GM19395 (cell line): ENCODE data around the gene CCDC85A.
"Not testable (repeated sequence)": the region's sequence is repeated elsewhere in the genome, so short reads cannot be mapped to it uniquely, and the experiment has no call there.

Experiments used
- ATAC-seq: cut with Tn5 transposase; IDR thresholded peaks from one replicate; pipeline ENCODE4 v1.9.1; 2021; ENCODE audit warnings: mild to moderate bottlenecking, moderate library complexity; ENCODE audit not compliant: unreplicated experiment

Gene CCDC85A

GRCh38 chr2:56183643-56184499 is at the start of gene CCDC85A:
Gene CCDC85A, plus strand, starts transcription at chr2:56183990. Its CDS starts 635 bp downstream, at chr2:56184625.
- peak; percentile 92 for ATAC-seq

- ATAC-seq, result no peak
Observed at GRCh38 chr2:56134861-56135260, 48.9 kb upstream of the CCDC85A start.

- not testable (repeated sequence) for ATAC-seq
Observed at GRCh38 chr2:56142497-56143061, 41.2 kb upstream of the CCDC85A start.

- no peak for ATAC-seq
Observed at GRCh38 chr2:56147907-56148306, 35.9 kb upstream of the CCDC85A start.

GRCh38 chr2:56148825-56149224 is 35.0 kb upstream of the CCDC85A start:
- ATAC-seq, result no peak

- ATAC-seq, result no peak
Observed at GRCh38 chr2:56151841-56152240, 31.9 kb upstream of the CCDC85A start.

- no peak for ATAC-seq
Observed at GRCh38 chr2:56155188-56155587, 28.6 kb upstream of the CCDC85A start.

- ATAC-seq, result not testable (repeated sequence)
Observed at GRCh38 chr2:56159875-56160274, 23.9 kb upstream of the CCDC85A start.

- ATAC-seq, result no peak
Observed at GRCh38 chr2:56167616-56168562, 15.9 kb upstream of the CCDC85A start.

- ATAC-seq, result no peak
Observed at GRCh38 chr2:56169521-56169920, 14.3 kb upstream of the CCDC85A start.

GRCh38 chr2:56170504-56170903 is 13.3 kb upstream of the CCDC85A start:
- no peak for ATAC-seq

- ATAC-seq, result no peak
Observed at GRCh38 chr2:56170988-56171387, 12.8 kb upstream of the CCDC85A start.

- no peak for ATAC-seq
Observed at GRCh38 chr2:56175779-56176178, 8.0 kb upstream of the CCDC85A start.

GRCh38 chr2:56177420-56178220 is 6.2 kb upstream of the CCDC85A start:
- ATAC-seq, result peak; percentile 77

- ATAC-seq, result no peak
Observed at GRCh38 chr2:56179931-56180330, 3.9 kb upstream of the CCDC85A start.

- ATAC-seq, result no peak
Observed at GRCh38 chr2:56182420-56182819, 1.4 kb upstream of the CCDC85A start.

GRCh38 chr2:56184500-56185011 is 766 bp downstream of the CCDC85A start:
- peak; percentile 18 for ATAC-seq

- no peak for ATAC-seq
Observed at GRCh38 chr2:56185101-56185581, 1.4 kb downstream of the CCDC85A start.

- ATAC-seq, result no peak
Observed at GRCh38 chr2:56185582-56186046, 1.8 kb downstream of the CCDC85A start.

GRCh38 chr2:56191617-56192016 is 7.8 kb downstream of the CCDC85A start:
- no peak for ATAC-seq
